HepG2 (cell line): ENCODE data around the gene FHIT. TPM values are rescaled to one million over a fixed set of nuclear protein-coding genes. Genes with fewer than 3 reads are reported as not detected.

ENCODE experiments used
- FOXO1 ChIP-seq: sonication (generic); formaldehyde crosslinking; IDR thresholded peaks from 2 replicates; pipeline ENCODE4 v1.4.0; 2020; ENCODE audit warnings: missing genetic modification reagents
- HIVEP1 ChIP-seq: sonication (generic); formaldehyde crosslinking; IDR thresholded peaks from 2 replicates; pipeline ENCODE4 v1.4.0; 2020; ENCODE audit warnings: mild to moderate bottlenecking, missing genetic modification reagents
- NBN ChIP-seq: fragments of 450-650 bp; conservative IDR thresholded peaks from 2 replicates; pipeline ENCODE4 v1.6.1; 2017
- RARA ChIP-seq: IDR thresholded peaks from 2 replicates; pipeline ENCODE4 v1.6.1; 2016; ENCODE audit warnings: missing genetic modification reagents, missing compliant biosample characterization
- REPIN1 ChIP-seq: sonication (generic); formaldehyde crosslinking; IDR thresholded peaks from 2 replicates; pipeline ENCODE4 v1.8.0; 2022; ENCODE audit warnings: missing genetic modification reagents, low read depth, mild to moderate bottlenecking, borderline replicate concordance
- SNAI1 ChIP-seq: sonication (generic); formaldehyde crosslinking; IDR thresholded peaks from 2 replicates; pipeline ENCODE4 v1.5.0; 2020; ENCODE audit warnings: mild to moderate bottlenecking, missing genetic modification reagents, borderline replicate concordance
- SOX6 ChIP-seq, 2 experiments: fragments of 450-650 bp in 1 of 2; sonication (generic) in 1 of 2; formaldehyde crosslinking in 1 of 2; IDR thresholded peaks; 2 replicates each; pipeline versions ENCODE4 v1.4.0 to v1.6.1; 2017 to 2020; ENCODE audit warnings: antibody characterized with exemption in 1 of 2, mild to moderate bottlenecking in 1 of 2, missing genetic modification reagents in 1 of 2
- SSRP1 ChIP-seq: IDR thresholded peaks from 2 replicates; pipeline ENCODE4 v1.6.1; 2016; ENCODE audit warnings: control low read depth
- TAF15 ChIP-seq: fragments of 200-400 bp; formaldehyde crosslinking; IDR thresholded peaks from one replicate; pipeline ENCODE4 v1.6.1; 2018; ENCODE audit warnings: mild to moderate bottlenecking, low read depth, low read length; ENCODE audit not compliant: poor library complexity, severe bottlenecking
- ZNF276 ChIP-seq: sonication (generic); formaldehyde crosslinking; IDR thresholded peaks from 2 replicates; pipeline ENCODE4 v1.4.0; 2020; ENCODE audit warnings: mild to moderate bottlenecking, low read depth, missing genetic modification reagents
- ZNF362 ChIP-seq: sonication (generic); formaldehyde crosslinking; IDR thresholded peaks from 2 replicates; pipeline ENCODE4 v1.4.0; 2020; ENCODE audit warnings: missing genetic modification reagents, mild to moderate bottlenecking, borderline replicate concordance
- ZNF383 ChIP-seq: sonication (generic); formaldehyde crosslinking; IDR thresholded peaks from 2 replicates; pipeline ENCODE4 v1.4.0; 2020; ENCODE audit warnings: missing genetic modification reagents, mild to moderate bottlenecking, borderline replicate concordance
- ZNF496 ChIP-seq: sonication (generic); formaldehyde crosslinking; IDR thresholded peaks from 2 replicates; pipeline ENCODE4 v1.8.1; 2023; ENCODE audit warnings: mild to moderate bottlenecking, moderate library complexity, missing genetic modification reagents; ENCODE audit not compliant: insufficient replicate concordance
- ZNF556 ChIP-seq: sonication (generic); formaldehyde crosslinking; IDR thresholded peaks from 2 replicates; pipeline ENCODE4 v1.4.0; 2020; ENCODE audit warnings: mild to moderate bottlenecking, missing genetic modification reagents, borderline replicate concordance
- ZNF567 ChIP-seq: sonication (generic); formaldehyde crosslinking; IDR thresholded peaks from 2 replicates; pipeline ENCODE4 v1.8.1; 2023; ENCODE audit warnings: mild to moderate bottlenecking, missing genetic modification reagents, borderline replicate concordance
- ZNF644 ChIP-seq: IDR thresholded peaks from 2 replicates; pipeline ENCODE4 v1.6.1; 2016; ENCODE audit warnings: low read depth
- ZNF670 ChIP-seq: sonication (generic); formaldehyde crosslinking; IDR thresholded peaks from 2 replicates; pipeline ENCODE4 v1.8.0; 2022; ENCODE audit warnings: mild to moderate bottlenecking, missing genetic modification reagents, borderline replicate concordance
- polyA plus RNA-seq, 8 experiments: library from polyadenylated mRNA; depleted of rRNA in 3 of 8; stranded (reverse) in 7 of 8; unstranded in 1 of 8; fragments of >200 nt; fragmentation: Illumina TruSeq in 4 of 8; extraction: Trizol in 4 of 8; gene quantifications; 2 replicates each; pipeline versions ENCODE4 v1.2.1 to v1.2.3, GENCODE V29; 2011 to 2016; ENCODE audit warnings: low read depth in 4 of 8, missing spikeins in 1 of 8, mixed read lengths in 1 of 8; ENCODE audit not compliant: insufficient read depth in 1 of 8
- total RNA-seq, 5 experiments: library from RNA; depleted of rRNA; stranded (reverse); fragments of >200 nt; fragmentation: Illumina TruSeq; extraction: Trizol; gene quantifications; 2 replicates each; pipeline ENCODE4 v1.2.3, GENCODE V29; 2016; ENCODE audit warnings: low read depth in 1 of 5
- TF ChIP-seq, protein P1 (sequence below): IDR thresholded peaks from 2 replicates; pipeline ENCODE4 v1.6.1; 2016; ENCODE audit warnings: missing compliant biosample characterization, missing genetic modification reagents, borderline replicate concordance
- TF ChIP-seq, protein P2 (sequence below): sonication (generic); formaldehyde crosslinking; IDR thresholded peaks from 2 replicates; pipeline ENCODE4 v1.4.0; 2020; ENCODE audit warnings: missing genetic modification reagents

FHIT gene
- total and polyA plus RNA-seq, 2 of the 13 experiments (the other 11 are each of a cell fraction or from before 2014, with no cell fraction given), result 4.0 to 4.6 TPM

DNA sequence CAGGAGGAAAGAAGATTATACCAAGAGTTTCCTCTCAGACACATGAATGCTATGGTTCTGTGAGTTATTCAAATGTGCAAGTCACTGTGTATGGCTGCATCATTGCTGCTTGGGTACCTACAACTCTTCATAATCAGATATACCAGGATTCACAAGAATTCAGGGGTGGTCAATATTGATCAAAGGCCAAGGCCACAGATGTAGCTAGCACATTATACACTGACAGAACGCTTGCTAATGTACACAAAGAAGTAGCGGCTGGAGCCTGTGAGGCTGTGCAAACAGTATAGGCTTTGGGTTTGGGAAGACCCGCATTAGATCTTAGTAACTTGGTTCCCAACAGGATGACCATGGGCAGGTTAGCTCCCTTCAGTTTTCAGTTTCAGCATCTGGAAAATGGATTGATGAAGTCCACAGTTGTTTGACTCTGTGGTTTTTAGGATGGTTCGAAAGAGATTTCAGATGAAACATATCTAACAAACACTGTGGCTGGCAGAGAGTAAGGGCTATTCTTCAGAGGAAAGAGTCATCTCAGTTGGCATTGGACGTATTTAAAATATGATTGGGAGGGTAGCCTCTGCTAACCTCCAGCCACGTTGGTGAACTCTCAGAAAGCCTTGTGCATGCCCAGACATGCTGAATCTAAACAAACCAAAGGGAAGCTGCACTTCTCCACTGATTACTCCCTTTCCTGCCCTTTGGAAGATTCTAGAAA is 1452.7 kb downstream of the FHIT start (continued):
- TF ChIP-seq ZNF362 (CRISPR knock-in tag) (no peak), SNAI1 (CRISPR knock-in tag) (no peak), FOXO1 (peak; percentile 78; the same call in 1 of the 2 replicates), REPIN1 (CRISPR knock-in tag) (peak; percentile 52; the same call in 1 of the 2 replicates), SSRP1 (CRISPR knock-in tag) (no peak), RARA (peak; percentile 49; the same call in 1 of the 2 replicates), ZNF276 (CRISPR knock-in tag) (no peak), SOX6 (IDR thresholded peaks at IDR 0.05) (no peak), SOX6 (CRISPR knock-in tag; IDR thresholded peaks at IDR 0.05) (peak; percentile 71), ZNF383 (CRISPR knock-in tag) (no peak), TAF15 (no peak), ZNF556 (CRISPR knock-in tag) (0 out of 2 replicates have a peak, but pooled peaks have one; percentile 25), ZNF496 (CRISPR knock-in tag) (no peak), NBN (no peak), ZNF644 (CRISPR knock-in tag) (0 out of 2 replicates have a peak, but pooled peaks have one; percentile 56), HIVEP1 (CRISPR knock-in tag) (no peak), ZNF567 (no peak), ZNF670 (CRISPR knock-in tag) (no peak)
- TF ChIP-seq, protein P1, sequence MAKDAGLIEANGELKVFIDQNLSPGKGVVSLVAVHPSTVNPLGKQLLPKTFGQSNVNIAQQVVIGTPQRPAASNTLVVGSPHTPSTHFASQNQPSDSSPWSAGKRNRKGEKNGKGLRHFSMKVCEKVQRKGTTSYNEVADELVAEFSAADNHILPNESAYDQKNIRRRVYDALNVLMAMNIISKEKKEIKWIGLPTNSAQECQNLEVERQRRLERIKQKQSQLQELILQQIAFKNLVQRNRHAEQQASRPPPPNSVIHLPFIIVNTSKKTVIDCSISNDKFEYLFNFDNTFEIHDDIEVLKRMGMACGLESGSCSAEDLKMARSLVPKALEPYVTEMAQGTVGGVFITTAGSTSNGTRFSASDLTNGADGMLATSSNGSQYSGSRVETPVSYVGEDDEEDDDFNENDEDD, result no peak
- TF ChIP-seq, protein P2, sequence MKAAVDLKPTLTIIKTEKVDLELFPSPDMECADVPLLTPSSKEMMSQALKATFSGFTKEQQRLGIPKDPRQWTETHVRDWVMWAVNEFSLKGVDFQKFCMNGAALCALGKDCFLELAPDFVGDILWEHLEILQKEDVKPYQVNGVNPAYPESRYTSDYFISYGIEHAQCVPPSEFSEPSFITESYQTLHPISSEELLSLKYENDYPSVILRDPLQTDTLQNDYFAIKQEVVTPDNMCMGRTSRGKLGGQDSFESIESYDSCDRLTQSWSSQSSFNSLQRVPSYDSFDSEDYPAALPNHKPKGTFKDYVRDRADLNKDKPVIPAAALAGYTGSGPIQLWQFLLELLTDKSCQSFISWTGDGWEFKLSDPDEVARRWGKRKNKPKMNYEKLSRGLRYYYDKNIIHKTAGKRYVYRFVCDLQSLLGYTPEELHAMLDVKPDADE (CRISPR knock-in tag), result no peak
